PC-9 (cell line): ENCODE data around the gene VEPH1.

ENCODE experiments used
- CTCF ChIP-seq: fragments of 200-600 bp; sonication (generic); conservative IDR thresholded peaks from 2 replicates; pipeline ENCODE4 v1.6.1; 2017; ENCODE audit warnings: mixed run types, antibody characterized with exemption, mild to moderate bottlenecking, moderate library complexity
- EZH2 ChIP-seq: fragments of 200-600 bp; sonication (generic); IDR thresholded peaks from 2 replicates; pipeline ENCODE4 v1.8.0; 2017; ENCODE audit warnings: antibody characterized with exemption, low read depth

- TF ChIP-seq CTCF = peak; percentile 54; the same call in 1 of the 2 replicates
- no peak for TF ChIP-seq EZH2
Observed at GRCh38 chr3:157347577-157348303, 155.5 kb downstream of the VEPH1 start.
